Mucosa of descending colon (tissue), 3 donors: ENCODE data around the gene YPEL2. TPM values are rescaled to one million over a fixed set of nuclear protein-coding genes. Genes with fewer than 3 reads are reported as not detected.
A peak's percentile ranks its signal among the peaks of the same experiment; 100 is the strongest.

Source experiments
- ATAC-seq: fragments of 200-7000 bp; cut with Tn5 transposase; one replicate; pipeline ENCODE4 v1.9.1; 2020; ENCODE audit warnings: mild to moderate bottlenecking, moderate library complexity
- DNase-seq, 3 donors: peaks; one replicate each; pipeline ENCODE4 v3.0.0-alpha.2; 2020
- H3K36me3 ChIP-seq: fragments of 200-600 bp; one replicate; pipeline ENCODE4 v1.8.0; 2021; ENCODE audit warnings: low read depth, mild to moderate bottlenecking
- H3K4me1 ChIP-seq: fragments of 200-600 bp; one replicate; pipeline ENCODE4 v1.8.0; 2021; ENCODE audit warnings: low read depth, mild to moderate bottlenecking
- H3K4me3 ChIP-seq: fragments of 200-600 bp; one replicate; pipeline ENCODE4 v1.8.0; 2021; ENCODE audit warnings: mild to moderate bottlenecking
- H3K9me3 ChIP-seq: fragments of 200-600 bp; one replicate; pipeline ENCODE4 v1.8.0; 2021; ENCODE audit warnings: mild to moderate bottlenecking
- CTCF ChIP-seq: fragments of 200-600 bp; IDR thresholded peaks from one replicate; pipeline ENCODE4 v1.8.0; 2022; ENCODE audit warnings: antibody characterized with exemption, mild to moderate bottlenecking
- intact Hi-C, 2 donors: fragments of 100-400 bp; cut with DNase I in 1 of 2; cut with micrococcal nuclease in 1 of 2; formaldehyde crosslinking; loops; one replicate each; pipeline versions ENCODE4 v1.11.0 to v1.11.1; 2022; cut with DNase I, micrococcal nuclease
- microRNA-seq: library from miRNA; unstranded; fragments of <30 nt; microRNA quantifications from one replicate; pipeline ENCODE4, GENCODE V29; 2019
- total RNA-seq, 3 donors: library from RNA; stranded (reverse); fragmentation: NEBNext Ultra II Directional in 2 of 3; extraction: Animal tissue kit (Norgen Biotek cat#: 25700) in 2 of 3; gene quantifications; one replicate each; pipeline versions ENCODE4 v1.2.1 to v1.2.4, GENCODE V29; 2021 to 2023
- donor health status: DM: no; HTN: no; CAD: no; lungs with moderate emphysema.
- donor health status: DM: no; HTN: no; CAD: no.
- donor health status: DM: no; HTN: yes; CAD: no.

Gene YPEL2
- total RNA-seq, 3 donors from 2014 or later: 29.6 to 33.8 (median 32.8) TPM

- H3K4me1 ChIP-seq: no peaks in the 10 kb centered on the region
- H3K4me3 ChIP-seq: no peak overlapping the region
- H3K9me3 ChIP-seq: no peaks in the 10 kb centered on the region
- no peak for ATAC-seq
- DNase-seq: no peak
- intact Hi-C loops: loop anchor here in 1 of 2 donors (2.0 to 5.0 kb wide), 2 partner anchors 112 to 127 kb away; no protein-coding TSS in a partner anchor
- TF ChIP-seq CTCF: no peak
- no peaks in the 10 kb centered on the region for H3K36me3 ChIP-seq
Measured at GRCh38 chr17:59439741-59440211, 108.3 kb downstream of the YPEL2 start.

GRCh38 chr17:59440757-59441463 lies 109.5 kb downstream of the YPEL2 start:
- H3K36me3 ChIP-seq: no peaks in the 10 kb centered on the region
- peak; percentile 75 for TF ChIP-seq CTCF
- no peak overlapping the region for H3K4me3 ChIP-seq
- intact Hi-C loops: loop anchor here (1.0 to 2.0 kb wide), 2 partner anchors 128 to 130 kb away; no protein-coding TSS in a partner anchor
- H3K9me3 ChIP-seq: no peaks in the 10 kb centered on the region
- DNase-seq (peak; percentile 64 to 100 (median 74)), ATAC-seq (peak; percentile 98)
- no peaks in the 10 kb centered on the region for H3K4me1 ChIP-seq

GRCh38 chr17:59441464-59442096 lies 110.1 kb downstream of the YPEL2 start:
- Histone ChIP-seq H3K9me3 (no peaks in the 10 kb centered on the region), H3K36me3 (no peaks in the 10 kb centered on the region), H3K4me3 (no peak overlapping the region), H3K4me1 (no peaks in the 10 kb centered on the region)
- no peak for TF ChIP-seq CTCF
- intact Hi-C loops: loop anchor here (1.0 to 2.0 kb wide), 2 partner anchors 129 to 130 kb away; no protein-coding TSS in a partner anchor
- ATAC-seq (no peak), DNase-seq (no peak)

GRCh38 chr17:59443106-59443505 lies 111.7 kb downstream of the YPEL2 start:
- Histone ChIP-seq H3K36me3 (no peaks in the 10 kb centered on the region), H3K4me1 (no peaks in the 10 kb centered on the region), H3K4me3 (no peak overlapping the region), H3K9me3 (no peaks in the 10 kb centered on the region)
- intact Hi-C loops: no loop called here
- no peak for DNase-seq
- no peak for TF ChIP-seq CTCF
- ATAC-seq: no peak

Small RNA genes within 50 kb of the gene (microRNA-seq; reads per million reads assigned to microRNA genes)
- gene MIR4729: 0.70 reads per million

Other genes with a start within 250 kb of the YPEL2 start
- 10 to 100 TPM; 11.4 to 24.6 (median 14.5) TPM for gene TRIM37, start 224.8 kb upstream of the YPEL2 start, total RNA-seq
- gene SKA2, start 176.5 kb upstream of the YPEL2 start, total RNA-seq: 10 to 100 TPM; 15.7 to 30.0 (median 27.0) TPM
- 10 to 100 TPM in 1 of 3 donors, 1 to 10 TPM in 2; 2.0 to 17.3 (median 3.5) TPM for gene PRR11, start 175.9 kb upstream of the YPEL2 start, total RNA-seq
- 10 to 100 TPM in 1 of 3 donors, 1 to 10 TPM in 2; 8.6 to 11.1 (median 9.0) TPM for gene SMG8, start 121.6 kb upstream of the YPEL2 start, total RNA-seq
- gene GDPD1, start 111.1 kb upstream of the YPEL2 start, total RNA-seq: 1 to 10 TPM; 4.5 to 6.2 (median 4.9) TPM
- gene DHX40, start 234.0 kb downstream of the YPEL2 start, total RNA-seq: 10 to 100 TPM; 18.1 to 27.8 (median 19.8) TPM